GM12801 (cell line): ENCODE measurements around the gene UNC5A.

ENCODE experiments used
- CTCF ChIP-seq: IDR thresholded peaks from one replicate; pipeline ENCODE4 v1.5.1; 2011; ENCODE audit warnings: control low read depth; ENCODE audit not compliant: insufficient read length; ENCODE audit errors: extremely low read depth

The UNC5A gene

GRCh38 chr5:176797456-176798050 lies 12.8 kb upstream of the UNC5A start:
- no peak for TF ChIP-seq CTCF

GRCh38 chr5:176798086-176798876 lies 12.1 kb upstream of the UNC5A start:
- no peak for TF ChIP-seq CTCF

GRCh38 chr5:176798949-176799348 lies 11.4 kb upstream of the UNC5A start:
- no peak for TF ChIP-seq CTCF

GRCh38 chr5:176799488-176799887 lies 10.9 kb upstream of the UNC5A start:
- no peak for TF ChIP-seq CTCF

GRCh38 chr5:176800024-176800423 lies 10.3 kb upstream of the UNC5A start:
- TF ChIP-seq CTCF, result no peak

- TF ChIP-seq CTCF, result no peak
These were observed 8.1 kb upstream of the UNC5A start for GRCh38 chr5:176802116-176802784.

GRCh38 chr5:176803068-176803942 lies 7.1 kb upstream of the UNC5A start:
- no peak for TF ChIP-seq CTCF
